ENCODE results near the gene RHNO1.

Gene RHNO1

GRCh38 chr12:2902272-2902880 lies 25.4 kb downstream of the RHNO1 start:
- no peak for DNase-seq (ENCODE audit: low read depth, low spot score)

GRCh38 chr12:2904260-2904659 lies 27.2 kb downstream of the RHNO1 start:
- DNase-seq (ENCODE audit: low read depth, low spot score): no peak

- DNase-seq (ENCODE audit: low read depth, low spot score): no peak
These were observed 35.2 kb downstream of the RHNO1 start for GRCh38 chr12:2912216-2912575.

GRCh38 chr12:2919249-2919648 lies 42.2 kb downstream of the RHNO1 start:
- DNase-seq (ENCODE audit: low read depth, low spot score): no peak

GRCh38 chr12:2922329-2922728 lies 45.3 kb downstream of the RHNO1 start:
- DNase-seq (ENCODE audit: low read depth, low spot score): no peak

GRCh38 chr12:2923057-2923456 lies 46.0 kb downstream of the RHNO1 start:
- no peak for DNase-seq (ENCODE audit: low read depth, low spot score)

- no peak for DNase-seq (ENCODE audit: low read depth, low spot score)
These were observed 47.0 kb downstream of the RHNO1 start for GRCh38 chr12:2924019-2924418.

- no peak for DNase-seq (ENCODE audit: low read depth, low spot score)
These were observed 48.4 kb downstream of the RHNO1 start for GRCh38 chr12:2925322-2925995.

- DNase-seq (ENCODE audit: low read depth, low spot score): no peak
These were observed 53.8 kb downstream of the RHNO1 start for GRCh38 chr12:2930865-2931264.

- no peak for DNase-seq (ENCODE audit: low read depth, low spot score)
These were observed 56.6 kb downstream of the RHNO1 start for GRCh38 chr12:2933586-2933985.

GRCh38 chr12:2934371-2934770 lies 57.3 kb downstream of the RHNO1 start:
- no peak for DNase-seq (ENCODE audit: low read depth, low spot score)

GRCh38 chr12:2936301-2936700 lies 59.3 kb downstream of the RHNO1 start:
- no peak for DNase-seq (ENCODE audit: low read depth, low spot score)

GRCh38 chr12:2937500-2937899 lies 60.5 kb downstream of the RHNO1 start:
- DNase-seq (ENCODE audit: low read depth, low spot score): no peak
